ENCODE measurements around the gene RPS6KA3.

DNA sequence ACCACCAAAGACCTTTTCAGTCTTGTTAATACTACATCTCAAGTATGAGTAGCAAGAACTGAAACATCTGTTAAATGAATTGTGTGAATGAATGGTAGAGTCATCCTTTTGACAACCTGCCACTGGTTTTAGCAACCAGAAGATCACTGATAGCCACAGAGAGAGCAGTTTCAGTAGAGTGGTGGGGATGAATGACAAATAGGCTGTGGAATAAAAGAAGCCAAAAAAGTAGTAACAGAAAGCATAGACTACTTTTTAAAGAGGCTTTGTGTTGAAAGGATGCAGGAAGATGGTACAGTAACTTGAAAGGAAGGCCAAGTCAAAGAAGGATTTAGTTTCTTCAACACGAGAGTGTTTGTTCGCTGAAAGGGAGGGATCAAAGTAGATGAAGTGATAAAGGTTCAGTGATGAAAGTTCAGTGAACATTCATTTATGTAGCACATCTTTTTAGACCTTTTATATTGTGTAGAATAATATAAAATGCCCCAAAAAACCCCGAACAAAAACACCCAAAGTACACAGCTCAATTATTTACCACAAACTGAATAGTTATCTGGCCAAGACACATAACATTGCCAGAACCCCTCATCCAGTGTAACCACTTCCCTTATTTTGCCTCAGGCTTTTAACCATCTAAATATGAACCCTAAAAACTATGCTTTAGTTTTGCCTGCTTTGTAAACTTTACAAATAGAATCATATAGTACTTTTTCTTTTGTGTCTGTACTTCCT, 84.9 kb downstream of the RPS6KA3 start:
- TF ChIP-seq, protein P1, sequence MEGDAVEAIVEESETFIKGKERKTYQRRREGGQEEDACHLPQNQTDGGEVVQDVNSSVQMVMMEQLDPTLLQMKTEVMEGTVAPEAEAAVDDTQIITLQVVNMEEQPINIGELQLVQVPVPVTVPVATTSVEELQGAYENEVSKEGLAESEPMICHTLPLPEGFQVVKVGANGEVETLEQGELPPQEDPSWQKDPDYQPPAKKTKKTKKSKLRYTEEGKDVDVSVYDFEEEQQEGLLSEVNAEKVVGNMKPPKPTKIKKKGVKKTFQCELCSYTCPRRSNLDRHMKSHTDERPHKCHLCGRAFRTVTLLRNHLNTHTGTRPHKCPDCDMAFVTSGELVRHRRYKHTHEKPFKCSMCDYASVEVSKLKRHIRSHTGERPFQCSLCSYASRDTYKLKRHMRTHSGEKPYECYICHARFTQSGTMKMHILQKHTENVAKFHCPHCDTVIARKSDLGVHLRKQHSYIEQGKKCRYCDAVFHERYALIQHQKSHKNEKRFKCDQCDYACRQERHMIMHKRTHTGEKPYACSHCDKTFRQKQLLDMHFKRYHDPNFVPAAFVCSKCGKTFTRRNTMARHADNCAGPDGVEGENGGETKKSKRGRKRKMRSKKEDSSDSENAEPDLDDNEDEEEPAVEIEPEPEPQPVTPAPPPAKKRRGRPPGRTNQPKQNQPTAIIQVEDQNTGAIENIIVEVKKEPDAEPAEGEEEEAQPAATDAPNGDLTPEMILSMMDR (IDR thresholded peaks at IDR 0.05): no peak
- TF ChIP-seq POLR2A (IDR thresholded peaks at IDR 0.05): no peak

Data from thyroid gland (tissue), 4 donors.